Peyer's patch (tissue), 4 donors: Measurements from ENCODE around the gene SLC25A34. TPM values are rescaled to one million over a fixed set of nuclear protein-coding genes. Genes with fewer than 3 reads are reported as not detected.

Experiments used
- DNase-seq, 3 donors: peaks; one replicate each; pipeline ENCODE4 v3.0.0-alpha.2; 2017 to 2019
- H3K27ac ChIP-seq, 4 donors: fragments of 200-600 bp; sonication (generic); one replicate each; pipeline ENCODE4 v1.5.1; 2016 to 2019
- H3K27me3 ChIP-seq, 2 donors: fragments of 200-600 bp; sonication (generic); one replicate each; pipeline ENCODE4 v1.5.1; 2019
- H3K36me3 ChIP-seq, 3 donors: fragments of 200-600 bp; sonication (generic); one replicate each; pipeline ENCODE4 v1.5.1; 2016 to 2019
- H3K4me1 ChIP-seq, 4 donors: fragments of 200-600 bp; sonication (generic); one replicate each; pipeline ENCODE4 v1.5.1; 2016 to 2019
- H3K4me3 ChIP-seq, 4 donors: fragments of 200-600 bp; sonication (generic); 1 replicate in 3 of 4; 2 replicates in 1 of 4; pipeline ENCODE4 v1.5.1; 2016 to 2019; ENCODE audit warnings: mild to moderate bottlenecking in 1 of 4
- H3K9me3 ChIP-seq, 4 donors: fragments of 200-600 bp; sonication (generic); one replicate each; pipeline ENCODE4 v1.5.1; 2016 to 2019; ENCODE audit warnings: mild to moderate bottlenecking in 1 of 4
- CTCF ChIP-seq, 6 experiments: fragments of 450-650 bp in 4 of 6; fragments of 200-600 bp in 2 of 6; sonication (generic) in 1 of 6; IDR thresholded peaks; one replicate each; pipeline ENCODE4 v1.5.1; 2017 to 2019; ENCODE audit warnings: antibody characterized with exemption in 6 of 6, mild to moderate bottlenecking in 3 of 6, moderate library complexity in 1 of 6
- POLR2A ChIP-seq, 2 donors: fragments of 450-650 bp; IDR thresholded peaks; one replicate each; pipeline ENCODE4 v1.5.1; 2017; ENCODE audit warnings: antibody characterized with exemption in 2 of 2, mild to moderate bottlenecking in 2 of 2, moderate library complexity in 2 of 2
- total RNA-seq, 4 donors: library from RNA; depleted of rRNA; stranded (reverse); fragments of >200 nt; gene quantifications; one replicate each; pipeline ENCODE4 v1.1.0, GENCODE V29; 2016

SLC25A34 gene
- total RNA-seq, 4 donors from 2014 or later, result 32.2 to 127 (median 69.5) TPM

- peaks cover 0 to 19% (median 0%) of the 10 kb centered on the region in 4 donors for H3K4me1 ChIP-seq
- H3K9me3 ChIP-seq, result no peaks in the 10 kb centered on the region
- H3K36me3 ChIP-seq, result peaks cover 0 to 76% (median 0%) of the 10 kb centered on the region in 3 donors
- H3K27ac ChIP-seq, result no peak overlapping the region
- H3K27me3 ChIP-seq, result no peaks in the 10 kb centered on the region
- DNase-seq, result peak in 1 of 3 donors; percentile 47
- TF ChIP-seq POLR2A (IDR thresholded peaks at IDR 0.05) (no peak), CTCF (IDR thresholded peaks at IDR 0.05) (no peak)
- H3K4me3 ChIP-seq, result no peak overlapping the region
Observed at GRCh38 chr1:15731735-15732685, 4.0 kb upstream of the SLC25A34 start.

GRCh38 chr1:15732686-15733081 lies 3.4 kb upstream of the SLC25A34 start:
- H3K36me3 ChIP-seq, result peaks cover 0 to 69% (median 0%) of the 10 kb centered on the region in 3 donors
- peaks cover 0 to 19% (median 0%) of the 10 kb centered on the region in 4 donors for H3K4me1 ChIP-seq
- DNase-seq, result no peak
- no peaks in the 10 kb centered on the region for H3K9me3 ChIP-seq
- H3K27me3 ChIP-seq, result no peaks in the 10 kb centered on the region
- TF ChIP-seq CTCF (IDR thresholded peaks at IDR 0.05), result no peak
- no peak for TF ChIP-seq POLR2A (IDR thresholded peaks at IDR 0.05)
- H3K4me3 ChIP-seq, result no peak overlapping the region
- H3K27ac ChIP-seq, result no peak overlapping the region

GRCh38 chr1:15733218-15733725 lies 2.8 kb upstream of the SLC25A34 start:
- peak in 1 of 3 donors; percentile 41 for DNase-seq
- H3K9me3 ChIP-seq, result no peaks in the 10 kb centered on the region
- H3K27me3 ChIP-seq, result no peaks in the 10 kb centered on the region
- H3K4me3 ChIP-seq, result no peak overlapping the region
- TF ChIP-seq CTCF (IDR thresholded peaks at IDR 0.05) (no peak), POLR2A (IDR thresholded peaks at IDR 0.05) (no peak)
- H3K4me1 ChIP-seq, result peaks cover 0 to 24% (median 0%) of the 10 kb centered on the region in 4 donors
- H3K36me3 ChIP-seq, result peaks cover 0 to 63% (median 0%) of the 10 kb centered on the region in 3 donors
- no peak overlapping the region for H3K27ac ChIP-seq

- H3K27me3 ChIP-seq, result no peaks in the 10 kb centered on the region
- peaks cover 0 to 58% (median 0%) of the 10 kb centered on the region in 3 donors for H3K36me3 ChIP-seq
- H3K4me1 ChIP-seq, result peaks cover 0 to 25% (median 0%) of the 10 kb centered on the region in 4 donors
- H3K27ac ChIP-seq, result no peak overlapping the region
- peak in 1 of 3 donors; percentile 47 for DNase-seq
- H3K9me3 ChIP-seq, result no peaks in the 10 kb centered on the region
- TF ChIP-seq CTCF (IDR thresholded peaks at IDR 0.05), result no peak
- no peak for TF ChIP-seq POLR2A (IDR thresholded peaks at IDR 0.05)
- no peak overlapping the region for H3K4me3 ChIP-seq
Observed at GRCh38 chr1:15733726-15734226, 2.3 kb upstream of the SLC25A34 start.

GRCh38 chr1:15734296-15734695 lies 1.8 kb upstream of the SLC25A34 start:
- no peaks in the 10 kb centered on the region for H3K9me3 ChIP-seq
- peaks cover 0 to 57% (median 0%) of the 10 kb centered on the region in 3 donors for H3K36me3 ChIP-seq
- H3K4me1 ChIP-seq, result peaks cover 0 to 30% (median 0%) of the 10 kb centered on the region in 4 donors
- H3K27me3 ChIP-seq, result no peaks in the 10 kb centered on the region
- no peak overlapping the region for H3K27ac ChIP-seq
- no peak for TF ChIP-seq CTCF (IDR thresholded peaks at IDR 0.05)
- TF ChIP-seq POLR2A (IDR thresholded peaks at IDR 0.05), result no peak
- DNase-seq, result peak in 1 of 3 donors; percentile 37
- H3K4me3 ChIP-seq, result no peak overlapping the region
